Neural cell (in vitro differentiated cells): ENCODE measurements around the gene P2RY6. TPM values are rescaled to one million over a fixed set of nuclear protein-coding genes. Genes with fewer than 3 reads are reported as not detected.

ENCODE experiments used
- H2AFZ ChIP-seq: fragments of 200-600, 300-800 bp; sonication (generic), shearing (Covaris generic); 2 replicates; pipeline ENCODE4 v1.6.0; 2014; ENCODE audit warnings: low read depth, mild to moderate bottlenecking, antibody characterized with exemption, low read length, moderate library complexity
- H3F3A ChIP-seq: fragments of 200-600 bp; shearing (Covaris generic); 2 replicates; pipeline ENCODE4 v1.6.1; 2016; ENCODE audit warnings: mild to moderate bottlenecking, moderate library complexity, mixed read lengths, antibody characterized with exemption, low read length; ENCODE audit not compliant: insufficient read depth, poor library complexity, severe bottlenecking
- H3K27ac ChIP-seq: fragments of 200-600, 300-800 bp; sonication (generic), shearing (Covaris generic); 2 replicates; pipeline ENCODE4 v1.5.1; 2014; ENCODE audit warnings: mild to moderate bottlenecking, low read length, moderate library complexity
- H3K27me3 ChIP-seq: fragments of 300-800, 200-600 bp; sonication (generic), shearing (Covaris generic); 2 replicates; pipeline ENCODE4 v1.6.0; 2014; ENCODE audit warnings: mild to moderate bottlenecking, low read depth, low read length, moderate library complexity; ENCODE audit not compliant: insufficient read depth
- H3K36me3 ChIP-seq: fragments of 300-800, 200-600 bp; sonication (generic), shearing (Covaris generic); 2 replicates; pipeline ENCODE4 v1.5.1; 2014; ENCODE audit warnings: mild to moderate bottlenecking, antibody characterized with exemption, low read length, moderate library complexity; ENCODE audit not compliant: insufficient read depth
- H3K4me2 ChIP-seq: fragments of 300-800, 200-600 bp; sonication (generic), shearing (Covaris generic); 2 replicates; pipeline ENCODE4 v1.6.0; 2014; ENCODE audit warnings: mild to moderate bottlenecking, low read length
- H3K4me3 ChIP-seq: fragments of 300-800, 200-600 bp; sonication (generic), shearing (Covaris generic); 2 replicates; pipeline ENCODE4 v1.5.1; 2014; ENCODE audit warnings: mild to moderate bottlenecking, low read length, moderate library complexity
- H3K79me2 ChIP-seq: fragments of 200-600 bp; shearing (Covaris generic); replicated peaks from 2 replicates; pipeline ENCODE4 v1.6.0; 2014; ENCODE audit warnings: mild to moderate bottlenecking, low read length, moderate library complexity; ENCODE audit not compliant: insufficient read depth
- H3K9ac ChIP-seq: fragments of 300-800, 200-600 bp; sonication (generic), shearing (Covaris generic); 2 replicates; pipeline ENCODE4 v1.6.1; 2016; ENCODE audit warnings: mild to moderate bottlenecking, low read length, mixed read lengths
- H3K9me2 ChIP-seq: fragments of 200-600 bp; shearing (Covaris generic); 2 replicates; pipeline ENCODE4 v1.6.1; 2016; ENCODE audit warnings: mild to moderate bottlenecking, low read length, mixed read lengths; ENCODE audit not compliant: insufficient read depth
- H3K9me3 ChIP-seq: fragments of 200-600, 300-800 bp; sonication (generic), shearing (Covaris generic); 2 replicates; pipeline ENCODE4 v1.6.1; 2016; ENCODE audit warnings: mild to moderate bottlenecking, mixed run types, low read length, moderate library complexity, mixed read lengths
- H4K20me1 ChIP-seq: fragments of 200-600 bp; shearing (Covaris generic); 2 replicates; pipeline ENCODE4 v1.6.1; 2016; ENCODE audit warnings: mild to moderate bottlenecking, mixed run types; ENCODE audit not compliant: insufficient read depth
- EP300 ChIP-seq: fragments of 450-650 bp; conservative IDR thresholded peaks from 2 replicates; pipeline ENCODE4 v1.6.1; 2014; ENCODE audit warnings: antibody characterized with exemption, mild to moderate bottlenecking, moderate library complexity; ENCODE audit not compliant: poor library complexity, severe bottlenecking
- EZH2 ChIP-seq: fragments of 200-600, 300-800 bp; shearing (Covaris generic), sonication (generic); IDR thresholded peaks from 2 replicates; pipeline ENCODE4 v1.6.1; 2014; ENCODE audit warnings: antibody characterized with exemption, low read length, borderline replicate concordance, mild to moderate bottlenecking; ENCODE audit not compliant: insufficient read depth, poor library complexity, severe bottlenecking
- MXI1 ChIP-seq: fragments of 450-650 bp; conservative IDR thresholded peaks from 2 replicates; pipeline ENCODE4 v1.6.1; 2014; ENCODE audit warnings: antibody characterized with exemption, mild to moderate bottlenecking; ENCODE audit not compliant: poor library complexity, severe bottlenecking
- POLR2AphosphoS5 ChIP-seq: IDR thresholded peaks from 2 replicates; pipeline ENCODE4 v1.6.1; 2012
- RAD21 ChIP-seq: fragments of 450-650 bp; conservative IDR thresholded peaks from 2 replicates; pipeline ENCODE4 v1.6.1; 2014; ENCODE audit warnings: antibody characterized with exemption, mild to moderate bottlenecking, moderate library complexity
- SMC3 ChIP-seq: fragments of 450-650 bp; conservative IDR thresholded peaks from 2 replicates; pipeline ENCODE4 v1.6.1; 2014; ENCODE audit warnings: antibody characterized with exemption, mild to moderate bottlenecking, moderate library complexity; ENCODE audit not compliant: poor library complexity
- TAF1 ChIP-seq: IDR thresholded peaks from 2 replicates; pipeline ENCODE4 v1.6.1; 2012; ENCODE audit warnings: low read depth
- polyA plus RNA-seq: library from polyadenylated mRNA; depleted of rRNA; stranded (reverse); fragments of >200 nt; gene quantifications from 2 replicates; pipeline ENCODE4 v1.2.3, GENCODE V29; 2014
- TF ChIP-seq, protein P1 (sequence below): IDR thresholded peaks from 2 replicates; pipeline ENCODE4 v1.6.1; 2012; ENCODE audit warnings: borderline replicate concordance
- TF ChIP-seq, protein P2 (sequence below): fragments of 450-650 bp; IDR thresholded peaks from 2 replicates; pipeline ENCODE4 v1.5.1; 2014; ENCODE audit warnings: antibody characterized with exemption, mild to moderate bottlenecking, moderate library complexity; ENCODE audit not compliant: poor library complexity, severe bottlenecking

Gene P2RY6
- polyA plus RNA-seq, 1 donor from 2014 or later, result not detected

DNA sequence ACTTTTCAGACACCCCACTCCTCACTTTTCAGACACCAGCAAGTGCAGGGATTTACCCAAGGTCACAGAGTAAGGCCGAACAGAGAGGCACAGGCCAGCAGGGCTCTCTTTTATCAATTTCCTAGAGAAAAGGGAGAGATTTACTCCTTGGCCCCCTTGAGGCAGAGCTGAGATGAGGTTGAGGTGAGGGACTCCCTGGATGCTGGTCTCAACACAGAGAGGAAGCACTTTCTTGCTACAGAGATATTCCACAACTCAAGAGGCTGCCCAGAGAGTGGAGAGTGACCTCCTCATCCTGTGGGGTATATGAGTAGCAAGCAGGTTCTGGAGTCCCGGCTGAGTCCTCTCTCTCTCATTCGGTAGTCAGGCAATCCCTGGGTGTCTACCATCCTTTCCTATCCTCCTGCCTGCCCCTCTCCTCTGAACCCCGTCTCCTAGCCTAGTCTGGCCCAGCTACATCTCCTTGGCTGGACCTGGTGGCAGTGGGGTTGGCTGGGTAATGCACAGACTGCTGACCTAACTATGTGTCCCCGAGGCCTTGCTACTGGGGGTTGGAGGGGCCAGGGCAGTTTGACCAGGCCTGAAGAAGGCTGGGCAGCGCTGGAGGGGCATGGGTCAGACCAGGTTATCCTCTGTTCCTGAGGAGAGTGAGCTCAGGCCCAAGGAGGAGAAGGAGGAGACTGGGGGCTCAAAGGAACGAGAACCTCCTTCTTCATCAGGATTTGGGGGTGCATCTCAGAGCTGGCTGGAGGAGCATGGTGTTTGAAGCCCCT, 34.1 kb downstream of the P2RY6 start:
- Histone ChIP-seq H3K9me2 (no peaks in the 10 kb centered on the region), H3K27me3 (peaks cover 16% of the 10 kb centered on the region), H3K4me3 (no peak overlapping the region), H3K79me2 (peaks cover 14% of the 10 kb centered on the region), H3F3A (no peaks in the 10 kb centered on the region), H4K20me1 (no peaks in the 10 kb centered on the region), H3K9me3 (no peaks in the 10 kb centered on the region), H2AFZ (no peak overlapping the region), H3K27ac (no peak overlapping the region), H3K9ac (no peak overlapping the region), H3K4me2 (no peak overlapping the region), H3K36me3 (no peaks in the 10 kb centered on the region)
- TF ChIP-seq MXI1, result no peak
- TF ChIP-seq SMC3, result no peak
- TF ChIP-seq, protein P1, sequence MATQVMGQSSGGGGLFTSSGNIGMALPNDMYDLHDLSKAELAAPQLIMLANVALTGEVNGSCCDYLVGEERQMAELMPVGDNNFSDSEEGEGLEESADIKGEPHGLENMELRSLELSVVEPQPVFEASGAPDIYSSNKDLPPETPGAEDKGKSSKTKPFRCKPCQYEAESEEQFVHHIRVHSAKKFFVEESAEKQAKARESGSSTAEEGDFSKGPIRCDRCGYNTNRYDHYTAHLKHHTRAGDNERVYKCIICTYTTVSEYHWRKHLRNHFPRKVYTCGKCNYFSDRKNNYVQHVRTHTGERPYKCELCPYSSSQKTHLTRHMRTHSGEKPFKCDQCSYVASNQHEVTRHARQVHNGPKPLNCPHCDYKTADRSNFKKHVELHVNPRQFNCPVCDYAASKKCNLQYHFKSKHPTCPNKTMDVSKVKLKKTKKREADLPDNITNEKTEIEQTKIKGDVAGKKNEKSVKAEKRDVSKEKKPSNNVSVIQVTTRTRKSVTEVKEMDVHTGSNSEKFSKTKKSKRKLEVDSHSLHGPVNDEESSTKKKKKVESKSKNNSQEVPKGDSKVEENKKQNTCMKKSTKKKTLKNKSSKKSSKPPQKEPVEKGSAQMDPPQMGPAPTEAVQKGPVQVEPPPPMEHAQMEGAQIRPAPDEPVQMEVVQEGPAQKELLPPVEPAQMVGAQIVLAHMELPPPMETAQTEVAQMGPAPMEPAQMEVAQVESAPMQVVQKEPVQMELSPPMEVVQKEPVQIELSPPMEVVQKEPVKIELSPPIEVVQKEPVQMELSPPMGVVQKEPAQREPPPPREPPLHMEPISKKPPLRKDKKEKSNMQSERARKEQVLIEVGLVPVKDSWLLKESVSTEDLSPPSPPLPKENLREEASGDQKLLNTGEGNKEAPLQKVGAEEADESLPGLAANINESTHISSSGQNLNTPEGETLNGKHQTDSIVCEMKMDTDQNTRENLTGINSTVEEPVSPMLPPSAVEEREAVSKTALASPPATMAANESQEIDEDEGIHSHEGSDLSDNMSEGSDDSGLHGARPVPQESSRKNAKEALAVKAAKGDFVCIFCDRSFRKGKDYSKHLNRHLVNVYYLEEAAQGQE, result no peak
- no peak for TF ChIP-seq POLR2AphosphoS5
- TF ChIP-seq EZH2, result no peak
- no peak for TF ChIP-seq TAF1
- TF ChIP-seq EP300, result no peak
- no peak for TF ChIP-seq RAD21
- TF ChIP-seq, protein P2, sequence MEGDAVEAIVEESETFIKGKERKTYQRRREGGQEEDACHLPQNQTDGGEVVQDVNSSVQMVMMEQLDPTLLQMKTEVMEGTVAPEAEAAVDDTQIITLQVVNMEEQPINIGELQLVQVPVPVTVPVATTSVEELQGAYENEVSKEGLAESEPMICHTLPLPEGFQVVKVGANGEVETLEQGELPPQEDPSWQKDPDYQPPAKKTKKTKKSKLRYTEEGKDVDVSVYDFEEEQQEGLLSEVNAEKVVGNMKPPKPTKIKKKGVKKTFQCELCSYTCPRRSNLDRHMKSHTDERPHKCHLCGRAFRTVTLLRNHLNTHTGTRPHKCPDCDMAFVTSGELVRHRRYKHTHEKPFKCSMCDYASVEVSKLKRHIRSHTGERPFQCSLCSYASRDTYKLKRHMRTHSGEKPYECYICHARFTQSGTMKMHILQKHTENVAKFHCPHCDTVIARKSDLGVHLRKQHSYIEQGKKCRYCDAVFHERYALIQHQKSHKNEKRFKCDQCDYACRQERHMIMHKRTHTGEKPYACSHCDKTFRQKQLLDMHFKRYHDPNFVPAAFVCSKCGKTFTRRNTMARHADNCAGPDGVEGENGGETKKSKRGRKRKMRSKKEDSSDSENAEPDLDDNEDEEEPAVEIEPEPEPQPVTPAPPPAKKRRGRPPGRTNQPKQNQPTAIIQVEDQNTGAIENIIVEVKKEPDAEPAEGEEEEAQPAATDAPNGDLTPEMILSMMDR, result no peak

DNA sequence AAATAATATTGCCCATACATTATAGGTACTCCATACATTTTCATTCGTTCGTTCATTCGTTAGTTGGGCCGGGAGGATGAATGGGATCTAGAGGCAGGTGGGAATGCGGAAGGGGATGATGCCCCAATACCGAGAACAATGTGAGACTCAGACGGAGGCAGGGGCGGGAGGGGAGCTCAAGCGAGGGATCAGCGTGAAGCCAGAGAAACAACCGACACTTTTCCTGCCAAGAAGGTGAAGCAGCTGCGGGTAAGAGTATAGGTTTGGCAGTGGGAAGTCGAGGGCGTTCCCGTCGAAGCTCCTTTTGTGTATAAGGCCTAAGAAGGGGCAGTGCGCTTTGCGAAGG, 34.8 kb downstream of the P2RY6 start:
- Histone ChIP-seq H3K27me3 (peaks cover 16% of the 10 kb centered on the region), H4K20me1 (no peaks in the 10 kb centered on the region), H3K27ac (no peak overlapping the region), H3K9me3 (no peaks in the 10 kb centered on the region), H3K79me2 (peaks cover 21% of the 10 kb centered on the region), H3K36me3 (no peaks in the 10 kb centered on the region), H3K4me3 (peak overlapping the region; percentile 88), H3K9ac (no peak overlapping the region), H3F3A (no peaks in the 10 kb centered on the region), H3K4me2 (no peak overlapping the region), H2AFZ (no peak overlapping the region), H3K9me2 (no peaks in the 10 kb centered on the region)
- no peak for TF ChIP-seq EP300
- no peak for TF ChIP-seq TAF1
